ENCODE data around the gene DRC3.

DRC3 gene

GRCh38 chr17:17985153-17985552 is 12.5 kb downstream of the DRC3 start:
- Histone ChIP-seq H2BK12ac (ENCODE audit: low read length) (peak overlapping the region; percentile 47), H3K4me2 (ENCODE audit: low read length) (no peak overlapping the region), H3K79me1 (ENCODE audit: low read length) (no peaks in the 10 kb centered on the region), H2BK5ac (ENCODE audit: low read depth, low read length, poor library complexity) (no peak overlapping the region), H3K18ac (ENCODE audit: low read length) (no peak overlapping the region), H2AFZ (ENCODE audit: insufficient read depth, low read length, poor library complexity) (no peak overlapping the region), H4K8ac (ENCODE audit: low read depth, low read length) (no peak overlapping the region), H2BK120ac (ENCODE audit: insufficient read depth, low read length, poor library complexity) (no peak overlapping the region), H3K79me2 (ENCODE audit: control insufficient read depth, insufficient read depth, low read length, poor library complexity) (no peaks in the 10 kb centered on the region), H2AK5ac (ENCODE audit: low read length) (peak overlapping the region; percentile 18), H4K12ac (ENCODE audit: low read depth, low read length) (no peak overlapping the region), H3K36me3 (ENCODE audit: control insufficient read depth in 1 of 2, insufficient read depth in 2 of 2, low read length in 2 of 2) (no peaks in the 10 kb centered on the region), H3K14ac (ENCODE audit: low read length) (no peak overlapping the region), H4K91ac (ENCODE audit: low read depth, low read length) (no peak overlapping the region), H3K4ac (ENCODE audit: low read depth, low read length) (no peak overlapping the region), H3K9me3 (ENCODE audit: insufficient read depth, low read depth, low read length) (no peaks in the 10 kb centered on the region), H3K23ac (ENCODE audit: low read length) (no peak overlapping the region), H3K27me3 (ENCODE audit: insufficient read depth, low read length) (no peaks in the 10 kb centered on the region), H3K4me1 (ENCODE audit: control insufficient read depth in 1 of 2, insufficient read depth in 2 of 2, low read length in 2 of 2) (peaks cover 14 to 18% of the 10 kb centered on the region in 2 experiments), H3K27ac (ENCODE audit: low read depth, low read length) (no peak overlapping the region), H3K4me3 (ENCODE audit: low read depth, low read length) (no peak overlapping the region), H3K9ac (ENCODE audit: low read length) (no peak overlapping the region)
- no peak for DNase-seq
- no CpG with 5 or more reads among the region's 2 CpGs for WGBS (ENCODE audit: extremely low coverage, insufficient coverage, insufficient read length)

GRCh38 chr17:17985555-17985954 is 12.9 kb downstream of the DRC3 start:
- H3K23ac ChIP-seq (ENCODE audit: low read length): no peak overlapping the region
- no peaks in the 10 kb centered on the region for H3K79me2 ChIP-seq (ENCODE audit: control insufficient read depth, insufficient read depth, low read length, poor library complexity)
- no peak overlapping the region for H4K8ac ChIP-seq (ENCODE audit: low read depth, low read length)
- H3K79me1 ChIP-seq (ENCODE audit: low read length): no peaks in the 10 kb centered on the region
- H3K9ac ChIP-seq (ENCODE audit: low read length): no peak overlapping the region
- H3K4me1 ChIP-seq (ENCODE audit: control insufficient read depth in 1 of 2, insufficient read depth in 2 of 2, low read length in 2 of 2): peaks cover 16 to 20% of the 10 kb centered on the region in 2 experiments
- H4K91ac ChIP-seq (ENCODE audit: low read depth, low read length): no peak overlapping the region
- H3K9me3 ChIP-seq (ENCODE audit: insufficient read depth, low read depth, low read length): no peaks in the 10 kb centered on the region
- no peak for DNase-seq
- no peak overlapping the region for H2BK120ac ChIP-seq (ENCODE audit: insufficient read depth, low read length, poor library complexity)
- H3K4me3 ChIP-seq (ENCODE audit: low read depth, low read length): no peak overlapping the region
- peak overlapping the region; percentile 18 for H2AK5ac ChIP-seq (ENCODE audit: low read length)
- H3K27ac ChIP-seq (ENCODE audit: low read depth, low read length): no peak overlapping the region
- H3K14ac ChIP-seq (ENCODE audit: low read length): no peak overlapping the region
- WGBS (ENCODE audit: extremely low coverage, insufficient coverage, insufficient read length): no CpG with 5 or more reads among the region's 3 CpGs
- H3K4ac ChIP-seq (ENCODE audit: low read depth, low read length): no peak overlapping the region
- H2AFZ ChIP-seq (ENCODE audit: insufficient read depth, low read length, poor library complexity): no peak overlapping the region
- no peak overlapping the region for H3K18ac ChIP-seq (ENCODE audit: low read length)
- peak overlapping the region; percentile 47 for H2BK12ac ChIP-seq (ENCODE audit: low read length)
- H4K12ac ChIP-seq (ENCODE audit: low read depth, low read length): no peak overlapping the region
- H3K36me3 ChIP-seq (ENCODE audit: control insufficient read depth in 1 of 2, insufficient read depth in 2 of 2, low read length in 2 of 2): no peaks in the 10 kb centered on the region
- H3K4me2 ChIP-seq (ENCODE audit: low read length): no peak overlapping the region
- H2BK5ac ChIP-seq (ENCODE audit: low read depth, low read length, poor library complexity): no peak overlapping the region
- H3K27me3 ChIP-seq (ENCODE audit: insufficient read depth, low read length): no peaks in the 10 kb centered on the region

- H3K4ac ChIP-seq (ENCODE audit: low read depth, low read length): no peak overlapping the region
- H2BK120ac ChIP-seq (ENCODE audit: insufficient read depth, low read length, poor library complexity): no peak overlapping the region
- H3K14ac ChIP-seq (ENCODE audit: low read length): no peak overlapping the region
- no peak overlapping the region for H2AK5ac ChIP-seq (ENCODE audit: low read length)
- H4K91ac ChIP-seq (ENCODE audit: low read depth, low read length): peak overlapping the region; percentile 9
- no CpG with 5 or more reads among the region's 7 CpGs for WGBS (ENCODE audit: extremely low coverage, insufficient coverage, insufficient read length)
- H3K9me3 ChIP-seq (ENCODE audit: insufficient read depth, low read depth, low read length): no peaks in the 10 kb centered on the region
- H3K27me3 ChIP-seq (ENCODE audit: insufficient read depth, low read length): no peaks in the 10 kb centered on the region
- no peak overlapping the region for H3K18ac ChIP-seq (ENCODE audit: low read length)
- no peak overlapping the region for H3K9ac ChIP-seq (ENCODE audit: low read length)
- H3K4me3 ChIP-seq (ENCODE audit: low read depth, low read length): no peak overlapping the region
- H3K23ac ChIP-seq (ENCODE audit: low read length): no peak overlapping the region
- H4K12ac ChIP-seq (ENCODE audit: low read depth, low read length): no peak overlapping the region
- no peaks in the 10 kb centered on the region for H3K79me2 ChIP-seq (ENCODE audit: control insufficient read depth, insufficient read depth, low read length, poor library complexity)
- no peaks in the 10 kb centered on the region for H3K36me3 ChIP-seq (ENCODE audit: control insufficient read depth in 1 of 2, insufficient read depth in 2 of 2, low read length in 2 of 2)
- H3K4me1 ChIP-seq (ENCODE audit: control insufficient read depth in 1 of 2, insufficient read depth in 2 of 2, low read length in 2 of 2): peaks cover 16 to 20% of the 10 kb centered on the region in 2 experiments
- H3K27ac ChIP-seq (ENCODE audit: low read depth, low read length): no peak overlapping the region
- H4K8ac ChIP-seq (ENCODE audit: low read depth, low read length): no peak overlapping the region
- no peak overlapping the region for H2BK12ac ChIP-seq (ENCODE audit: low read length)
- peak; percentile 56 to 67 for DNase-seq
- H3K4me2 ChIP-seq (ENCODE audit: low read length): no peak overlapping the region
- H2AFZ ChIP-seq (ENCODE audit: insufficient read depth, low read length, poor library complexity): no peak overlapping the region
- H3K79me1 ChIP-seq (ENCODE audit: low read length): no peaks in the 10 kb centered on the region
- no peak overlapping the region for H2BK5ac ChIP-seq (ENCODE audit: low read depth, low read length, poor library complexity)
These were observed 14.7 kb downstream of the DRC3 start for GRCh38 chr17:17987187-17987896.

- Histone ChIP-seq H2BK5ac (ENCODE audit: low read depth, low read length, poor library complexity) (no peak overlapping the region), H3K27me3 (ENCODE audit: insufficient read depth, low read length) (no peaks in the 10 kb centered on the region), H3K79me2 (ENCODE audit: control insufficient read depth, insufficient read depth, low read length, poor library complexity) (no peaks in the 10 kb centered on the region), H3K14ac (ENCODE audit: low read length) (no peak overlapping the region), H3K9me3 (ENCODE audit: insufficient read depth, low read depth, low read length) (no peaks in the 10 kb centered on the region), H4K8ac (ENCODE audit: low read depth, low read length) (no peak overlapping the region), H2BK12ac (ENCODE audit: low read length) (no peak overlapping the region), H2AFZ (ENCODE audit: insufficient read depth, low read length, poor library complexity) (no peak overlapping the region), H3K4me3 (ENCODE audit: low read depth, low read length) (no peak overlapping the region), H3K18ac (ENCODE audit: low read length) (no peak overlapping the region), H3K79me1 (ENCODE audit: low read length) (no peaks in the 10 kb centered on the region), H3K27ac (ENCODE audit: low read depth, low read length) (no peak overlapping the region), H3K9ac (ENCODE audit: low read length) (no peak overlapping the region), H3K4me2 (ENCODE audit: low read length) (no peak overlapping the region), H3K4ac (ENCODE audit: low read depth, low read length) (no peak overlapping the region), H3K4me1 (ENCODE audit: control insufficient read depth in 1 of 2, insufficient read depth in 2 of 2, low read length in 2 of 2) (peaks cover 16 to 20% of the 10 kb centered on the region in 2 experiments), H4K12ac (ENCODE audit: low read depth, low read length) (no peak overlapping the region), H3K36me3 (ENCODE audit: control insufficient read depth in 1 of 2, insufficient read depth in 2 of 2, low read length in 2 of 2) (no peaks in the 10 kb centered on the region), H2BK120ac (ENCODE audit: insufficient read depth, low read length, poor library complexity) (no peak overlapping the region), H4K91ac (ENCODE audit: low read depth, low read length) (peak overlapping the region; percentile 38), H2AK5ac (ENCODE audit: low read length) (peak overlapping the region; percentile 53), H3K23ac (ENCODE audit: low read length) (no peak overlapping the region)
- no CpG with 5 or more reads among the region's 14 CpGs for WGBS (ENCODE audit: extremely low coverage, insufficient coverage, insufficient read length)
- peak; percentile 72 to 78 for DNase-seq
These were observed 15.2 kb downstream of the DRC3 start for GRCh38 chr17:17987901-17988300.

Data from trophoblast cell (in vitro differentiated cells and primary cell).